ENCODE results near the gene IL1RAP.

IL1RAP gene

GRCh38 chr3:190646996-190647395, 133.1 kb downstream of the IL1RAP start:
- no peak overlapping the region for H2AFZ ChIP-seq
- H3K9me3 ChIP-seq (ENCODE audit: control insufficient read depth, low read length): no peaks in the 10 kb centered on the region
- TF ChIP-seq, protein P1, sequence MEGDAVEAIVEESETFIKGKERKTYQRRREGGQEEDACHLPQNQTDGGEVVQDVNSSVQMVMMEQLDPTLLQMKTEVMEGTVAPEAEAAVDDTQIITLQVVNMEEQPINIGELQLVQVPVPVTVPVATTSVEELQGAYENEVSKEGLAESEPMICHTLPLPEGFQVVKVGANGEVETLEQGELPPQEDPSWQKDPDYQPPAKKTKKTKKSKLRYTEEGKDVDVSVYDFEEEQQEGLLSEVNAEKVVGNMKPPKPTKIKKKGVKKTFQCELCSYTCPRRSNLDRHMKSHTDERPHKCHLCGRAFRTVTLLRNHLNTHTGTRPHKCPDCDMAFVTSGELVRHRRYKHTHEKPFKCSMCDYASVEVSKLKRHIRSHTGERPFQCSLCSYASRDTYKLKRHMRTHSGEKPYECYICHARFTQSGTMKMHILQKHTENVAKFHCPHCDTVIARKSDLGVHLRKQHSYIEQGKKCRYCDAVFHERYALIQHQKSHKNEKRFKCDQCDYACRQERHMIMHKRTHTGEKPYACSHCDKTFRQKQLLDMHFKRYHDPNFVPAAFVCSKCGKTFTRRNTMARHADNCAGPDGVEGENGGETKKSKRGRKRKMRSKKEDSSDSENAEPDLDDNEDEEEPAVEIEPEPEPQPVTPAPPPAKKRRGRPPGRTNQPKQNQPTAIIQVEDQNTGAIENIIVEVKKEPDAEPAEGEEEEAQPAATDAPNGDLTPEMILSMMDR (IDR thresholded peaks at IDR 0.05): no peak
- no peak overlapping the region for H3K27ac ChIP-seq
- no peaks in the 10 kb centered on the region for H3K36me3 ChIP-seq (ENCODE audit: control insufficient read depth, insufficient read depth, low read length)
- no peak overlapping the region for H3K4me3 ChIP-seq (ENCODE audit: low read depth, low read length)
- no peak overlapping the region for H3K9ac ChIP-seq
- H3K4me1 ChIP-seq: no peaks in the 10 kb centered on the region
- H3K4me2 ChIP-seq (ENCODE audit: low read length): no peak overlapping the region
- H3K27me3 ChIP-seq (ENCODE audit: control insufficient read depth, insufficient read depth, low read length): no peaks in the 10 kb centered on the region
- H3K79me2 ChIP-seq: no peaks in the 10 kb centered on the region

GRCh38 chr3:190655933-190656332, 142.0 kb downstream of the IL1RAP start:
- Histone ChIP-seq H3K4me2 (ENCODE audit: low read length) (no peak overlapping the region), H3K9me3 (ENCODE audit: control insufficient read depth, low read length) (no peaks in the 10 kb centered on the region), H3K9ac (no peak overlapping the region), H3K27me3 (ENCODE audit: control insufficient read depth, insufficient read depth, low read length) (no peaks in the 10 kb centered on the region), H3K79me2 (no peaks in the 10 kb centered on the region), H3K4me1 (no peaks in the 10 kb centered on the region), H3K36me3 (ENCODE audit: control insufficient read depth, insufficient read depth, low read length) (no peaks in the 10 kb centered on the region), H2AFZ (no peak overlapping the region), H3K27ac (no peak overlapping the region), H3K4me3 (ENCODE audit: low read depth, low read length) (no peak overlapping the region)
- TF ChIP-seq, protein P1 (IDR thresholded peaks at IDR 0.05): no peak

DNA sequence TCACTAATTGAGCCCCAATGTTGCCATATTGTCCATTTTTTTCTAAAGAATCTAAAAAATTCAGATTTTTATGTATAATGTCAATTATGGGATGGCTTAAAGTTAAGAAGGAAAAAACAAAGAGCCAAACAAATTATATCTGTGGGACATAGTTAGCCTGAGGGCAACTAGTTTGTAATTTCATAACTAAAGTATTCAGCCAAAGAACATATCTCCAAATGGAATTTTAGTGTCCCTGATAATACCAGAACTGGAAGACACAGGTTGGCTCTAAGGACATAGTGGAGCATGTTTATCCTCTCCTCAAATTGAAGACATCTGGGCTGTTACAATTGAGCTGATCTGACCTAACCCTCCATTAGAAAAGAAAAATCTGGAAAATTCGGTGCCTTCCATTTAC, 144.2 kb downstream of the IL1RAP start:
- no peak overlapping the region for H3K9ac ChIP-seq
- H3K9me3 ChIP-seq (ENCODE audit: control insufficient read depth, low read length): no peaks in the 10 kb centered on the region
- no peak overlapping the region for H3K27ac ChIP-seq
- no peaks in the 10 kb centered on the region for H3K27me3 ChIP-seq (ENCODE audit: control insufficient read depth, insufficient read depth, low read length)
- TF ChIP-seq, protein P1 (IDR thresholded peaks at IDR 0.05): no peak
- no peak overlapping the region for H2AFZ ChIP-seq
- H3K4me1 ChIP-seq: no peaks in the 10 kb centered on the region
- no peaks in the 10 kb centered on the region for H3K79me2 ChIP-seq
- no peak overlapping the region for H3K4me3 ChIP-seq (ENCODE audit: low read depth, low read length)
- H3K4me2 ChIP-seq (ENCODE audit: low read length): no peak overlapping the region
- H3K36me3 ChIP-seq (ENCODE audit: control insufficient read depth, insufficient read depth, low read length): no peaks in the 10 kb centered on the region

DNA sequence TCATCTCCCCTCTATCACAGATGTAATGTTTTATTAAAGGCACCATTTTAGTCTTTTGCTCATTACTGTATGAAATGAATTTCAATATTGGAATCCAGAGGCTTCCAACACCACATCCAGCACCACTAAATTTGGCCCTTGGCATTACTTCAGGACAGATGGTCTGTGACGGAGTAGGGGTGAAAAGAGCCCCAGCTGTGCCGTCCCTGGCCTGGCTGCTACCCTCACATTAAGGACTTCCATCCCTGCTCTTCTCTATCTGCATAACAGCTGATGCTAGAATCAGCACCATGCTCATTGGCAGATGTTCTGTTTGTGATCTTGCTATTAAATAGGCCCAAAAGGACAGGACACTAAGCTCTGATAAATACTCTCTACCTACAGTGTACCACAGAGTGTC, 152.9 kb downstream of the IL1RAP start:
- no peak overlapping the region for H3K9ac ChIP-seq

DNA sequence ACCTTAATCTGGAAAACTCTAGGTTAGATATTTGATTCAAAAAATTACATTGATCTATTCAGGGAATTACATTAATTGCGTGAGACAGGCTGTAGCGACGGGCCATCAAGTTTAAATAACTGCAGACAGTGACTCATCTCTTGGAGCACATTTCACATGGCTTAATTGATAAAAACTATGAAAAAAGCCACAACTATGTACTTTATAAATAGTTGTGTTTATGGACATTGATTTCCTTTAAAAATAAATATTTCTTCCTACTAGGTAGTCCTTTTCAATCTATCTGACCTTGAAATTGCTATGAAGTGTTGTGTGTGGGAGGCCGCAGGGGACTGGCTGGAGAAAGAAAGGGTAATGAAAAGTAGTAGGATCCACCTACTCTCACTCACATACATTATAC, 157.8 kb downstream of the IL1RAP start:
- H3K9me3 ChIP-seq (ENCODE audit: control insufficient read depth, low read length): no peaks in the 10 kb centered on the region
- H3K4me2 ChIP-seq (ENCODE audit: low read length): no peak overlapping the region
- no peaks in the 10 kb centered on the region for H3K79me2 ChIP-seq
- H3K4me3 ChIP-seq (ENCODE audit: low read depth, low read length): no peak overlapping the region
- H3K27me3 ChIP-seq (ENCODE audit: control insufficient read depth, insufficient read depth, low read length): no peaks in the 10 kb centered on the region
- no peaks in the 10 kb centered on the region for H3K36me3 ChIP-seq (ENCODE audit: control insufficient read depth, insufficient read depth, low read length)
- H2AFZ ChIP-seq: no peak overlapping the region
- no peaks in the 10 kb centered on the region for H3K4me1 ChIP-seq
- TF ChIP-seq, protein P1 (IDR thresholded peaks at IDR 0.05): no peak
- no peak overlapping the region for H3K9ac ChIP-seq
- H3K27ac ChIP-seq: no peak overlapping the region

More for the DNA sequence above, 152.9 kb downstream of the IL1RAP start:
- Histone ChIP-seq H3K27me3 (ENCODE audit: control insufficient read depth, insufficient read depth, low read length) (no peaks in the 10 kb centered on the region), H3K4me3 (ENCODE audit: low read depth, low read length) (no peak overlapping the region), H3K9me3 (ENCODE audit: control insufficient read depth, low read length) (no peaks in the 10 kb centered on the region), H2AFZ (no peak overlapping the region), H3K36me3 (ENCODE audit: control insufficient read depth, insufficient read depth, low read length) (no peaks in the 10 kb centered on the region), H3K4me1 (no peaks in the 10 kb centered on the region), H3K27ac (no peak overlapping the region), H3K4me2 (ENCODE audit: low read length) (no peak overlapping the region), H3K79me2 (no peaks in the 10 kb centered on the region)
- TF ChIP-seq, protein P1 (IDR thresholded peaks at IDR 0.05): no peak

Data from parathyroid adenoma (tissue), 2 donors.